ENCODE data around the gene NES.

DNA sequence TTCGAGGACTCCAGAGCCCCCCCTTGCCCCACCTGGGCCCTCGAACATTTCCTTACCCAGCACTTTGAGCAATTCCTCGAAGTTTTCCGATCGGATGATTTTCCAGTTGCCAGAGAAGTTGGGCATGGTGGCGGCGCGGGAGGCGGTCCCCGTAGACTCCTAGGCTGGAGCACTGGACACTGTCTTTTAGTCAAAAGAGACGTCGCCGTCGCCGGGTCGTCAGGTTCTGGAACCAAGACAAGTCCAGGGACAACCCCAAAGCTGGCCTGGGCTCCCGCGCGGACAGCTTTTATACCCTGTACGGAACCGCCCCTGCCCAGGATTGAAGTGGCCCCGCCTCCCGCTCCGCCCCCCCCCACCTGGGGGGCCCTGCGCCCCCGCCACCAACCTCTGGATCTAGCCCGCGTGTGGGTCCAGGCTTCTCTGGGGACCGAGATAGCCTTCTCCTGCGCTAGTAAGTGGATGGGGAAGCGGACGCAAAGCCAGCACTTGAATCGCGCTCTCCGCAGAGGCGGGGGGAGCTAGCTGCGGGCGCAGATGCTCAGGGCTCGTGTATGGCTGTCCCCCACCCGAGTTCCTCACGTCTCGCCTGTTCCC, 28.2 kb upstream of the NES start, which contains the start of gene CRABP2:
- TF ChIP-seq, protein P1, sequence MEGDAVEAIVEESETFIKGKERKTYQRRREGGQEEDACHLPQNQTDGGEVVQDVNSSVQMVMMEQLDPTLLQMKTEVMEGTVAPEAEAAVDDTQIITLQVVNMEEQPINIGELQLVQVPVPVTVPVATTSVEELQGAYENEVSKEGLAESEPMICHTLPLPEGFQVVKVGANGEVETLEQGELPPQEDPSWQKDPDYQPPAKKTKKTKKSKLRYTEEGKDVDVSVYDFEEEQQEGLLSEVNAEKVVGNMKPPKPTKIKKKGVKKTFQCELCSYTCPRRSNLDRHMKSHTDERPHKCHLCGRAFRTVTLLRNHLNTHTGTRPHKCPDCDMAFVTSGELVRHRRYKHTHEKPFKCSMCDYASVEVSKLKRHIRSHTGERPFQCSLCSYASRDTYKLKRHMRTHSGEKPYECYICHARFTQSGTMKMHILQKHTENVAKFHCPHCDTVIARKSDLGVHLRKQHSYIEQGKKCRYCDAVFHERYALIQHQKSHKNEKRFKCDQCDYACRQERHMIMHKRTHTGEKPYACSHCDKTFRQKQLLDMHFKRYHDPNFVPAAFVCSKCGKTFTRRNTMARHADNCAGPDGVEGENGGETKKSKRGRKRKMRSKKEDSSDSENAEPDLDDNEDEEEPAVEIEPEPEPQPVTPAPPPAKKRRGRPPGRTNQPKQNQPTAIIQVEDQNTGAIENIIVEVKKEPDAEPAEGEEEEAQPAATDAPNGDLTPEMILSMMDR (IDR thresholded peaks at IDR 0.05; ENCODE audit: poor library complexity), result no peak
- TF ChIP-seq EZH2 (IDR thresholded peaks at IDR 0.05; ENCODE audit: borderline replicate concordance) (no peak), EZH2phosphoT487 (IDR thresholded peaks at IDR 0.05; ENCODE audit: low read depth, severe bottlenecking, unreplicated experiment) (no peak)
